HG03378 (cell line): ENCODE measurements around the gene PATE1.
"Not testable (repeated sequence)": the region's sequence is repeated elsewhere in the genome, so short reads cannot be mapped to it uniquely, and the experiment has no call there.

Experiments
- ATAC-seq: cut with Tn5 transposase; IDR thresholded peaks from one replicate; pipeline ENCODE4 v1.9.1; 2021; ENCODE audit warnings: mild to moderate bottlenecking, moderate library complexity; ENCODE audit not compliant: unreplicated experiment

Gene PATE1

GRCh38 chr11:125745979-125746378, at the start of gene PATE1:
PATE1 (plus strand) TSS chr11:125746279; CDS start chr11:125746305, 26 bp downstream.
- ATAC-seq, result no peak

GRCh38 chr11:125701018-125701610, 45.0 kb upstream of the PATE1 start:
- ATAC-seq, result no peak

GRCh38 chr11:125701858-125702621, 44.0 kb upstream of the PATE1 start:
- ATAC-seq, result no peak

GRCh38 chr11:125704686-125705085, 41.4 kb upstream of the PATE1 start:
- not testable (repeated sequence) for ATAC-seq

- ATAC-seq, result no peak
These were observed 25.3 kb upstream of the PATE1 start for GRCh38 chr11:125720781-125721180.

- ATAC-seq, result no peak
These were observed 22.0 kb upstream of the PATE1 start for GRCh38 chr11:125724125-125724524.

GRCh38 chr11:125728969-125729368, 17.1 kb upstream of the PATE1 start:
- ATAC-seq, result no peak

GRCh38 chr11:125740617-125741016, 5.5 kb upstream of the PATE1 start:
- ATAC-seq, result no peak

GRCh38 chr11:125743681-125744080, 2.4 kb upstream of the PATE1 start:
- ATAC-seq, result no peak

- no peak for ATAC-seq
These were observed 4.5 kb downstream of the PATE1 start for GRCh38 chr11:125750629-125751028.

- no peak for ATAC-seq
These were observed 10.0 kb downstream of the PATE1 start for GRCh38 chr11:125756050-125756449.

- ATAC-seq, result no peak
These were observed 16.4 kb downstream of the PATE1 start for GRCh38 chr11:125762445-125762844.

- ATAC-seq, result no peak
These were observed 17.4 kb downstream of the PATE1 start for GRCh38 chr11:125763483-125763882.

GRCh38 chr11:125766251-125766650, 20.2 kb downstream of the PATE1 start:
- ATAC-seq, result no peak

GRCh38 chr11:125768336-125769046, 22.4 kb downstream of the PATE1 start:
- ATAC-seq, result no peak

- no peak for ATAC-seq
These were observed 24.5 kb downstream of the PATE1 start for GRCh38 chr11:125770583-125770982.

- no peak for ATAC-seq
These were observed 26.9 kb downstream of the PATE1 start for GRCh38 chr11:125772834-125773505.

GRCh38 chr11:125773516-125773915, 27.4 kb downstream of the PATE1 start:
- ATAC-seq, result no peak

GRCh38 chr11:125777309-125777708, 31.2 kb downstream of the PATE1 start:
- no peak for ATAC-seq

- ATAC-seq, result no peak
These were observed 32.6 kb downstream of the PATE1 start, which contains the start of gene PATE2 for GRCh38 chr11:125778728-125779127. PATE2 (minus strand) TSS chr11:125778828; CDS start chr11:125778773, 55 bp downstream.

- ATAC-seq, result no peak
These were observed 38.6 kb downstream of the PATE1 start for GRCh38 chr11:125784678-125785077.
